MCF 10A (cell line): ENCODE measurements around the gene MAP3K9. TPM values are rescaled to one million over a fixed set of nuclear protein-coding genes. Genes with fewer than 3 reads are reported as not detected.
A peak's percentile ranks its signal among the peaks of the same experiment; 100 is the strongest.

Experiments
- BruUV-seq: library from RNA; stranded (reverse); fragments of 400-500 nt; replicated peaks from 2 replicates; lab custom pipeline; 2021; lab: Mats Ljungman, UMichigan
- CTCF ChIA-PET: fragments of 300-600 bp; sonication (Branson Sonifier 250); formaldehyde crosslinking; extraction: SDS; loops from one replicate; lab custom pipeline; 2021; ENCODE audit warnings: antibody characterized with exemption, inconsistent platforms; lab: Yijun Ruan, JAX
- POLR2A ChIA-PET: fragments of 300-600, 350-650 bp; sonication (Branson Sonifier 250); formaldehyde crosslinking; extraction: SDS; loops from one replicate; lab custom pipeline; 2020; ENCODE audit warnings: antibody characterized with exemption, inconsistent platforms; lab: Yijun Ruan, JAX
- DNase-seq: peaks from one replicate; pipeline ENCODE4 v3.0.0-alpha.2; 2018; ENCODE audit not compliant: unreplicated experiment
- H3K27ac Mint-ChIP-seq: one replicate; pipeline ENCODE4 v1.8.0; 2022; ENCODE audit warnings: mild to moderate bottlenecking, low read depth, mixed read lengths; ENCODE audit not compliant: unreplicated experiment
- H3K27me3 Mint-ChIP-seq: one replicate; pipeline ENCODE4 v1.8.0; 2022; ENCODE audit warnings: mixed read lengths; ENCODE audit not compliant: insufficient read depth, unreplicated experiment
- H3K36me3 Mint-ChIP-seq: one replicate; pipeline ENCODE4 v1.8.0; 2022; ENCODE audit warnings: mild to moderate bottlenecking, moderate library complexity, mixed read lengths; ENCODE audit not compliant: insufficient read depth, unreplicated experiment
- H3K4me1 Mint-ChIP-seq: one replicate; pipeline ENCODE4 v1.8.0; 2022; ENCODE audit warnings: mixed read lengths; ENCODE audit not compliant: insufficient read depth, unreplicated experiment
- H3K4me3 Mint-ChIP-seq: one replicate; pipeline ENCODE4 v1.8.0; 2022; ENCODE audit warnings: mild to moderate bottlenecking, moderate library complexity, mixed read lengths; ENCODE audit not compliant: unreplicated experiment
- H3K9me3 Mint-ChIP-seq: one replicate; pipeline ENCODE4 v1.8.0; 2022; ENCODE audit warnings: mixed read lengths; ENCODE audit not compliant: unreplicated experiment
- intact Hi-C: fragments of 100-400 bp; cut with micrococcal nuclease; formaldehyde crosslinking; loops from 2 replicates; pipeline ENCODE4 v1.14.1; 2022
- total RNA-seq: library from RNA; stranded (reverse); gene quantifications from 2 replicates; pipeline ENCODE4 v1.2.3, GENCODE V29; 2022
- TF ChIP-seq, protein P1 (sequence below): fragments of 200-600 bp; IDR thresholded peaks from one replicate; pipeline ENCODE4 v1.8.0; 2022; ENCODE audit warnings: antibody characterized with exemption, mild to moderate bottlenecking; ENCODE audit not compliant: unreplicated experiment

MAP3K9 gene
- total RNA-seq, 1 experiment from 2014 or later = 18.6 TPM

DNA sequence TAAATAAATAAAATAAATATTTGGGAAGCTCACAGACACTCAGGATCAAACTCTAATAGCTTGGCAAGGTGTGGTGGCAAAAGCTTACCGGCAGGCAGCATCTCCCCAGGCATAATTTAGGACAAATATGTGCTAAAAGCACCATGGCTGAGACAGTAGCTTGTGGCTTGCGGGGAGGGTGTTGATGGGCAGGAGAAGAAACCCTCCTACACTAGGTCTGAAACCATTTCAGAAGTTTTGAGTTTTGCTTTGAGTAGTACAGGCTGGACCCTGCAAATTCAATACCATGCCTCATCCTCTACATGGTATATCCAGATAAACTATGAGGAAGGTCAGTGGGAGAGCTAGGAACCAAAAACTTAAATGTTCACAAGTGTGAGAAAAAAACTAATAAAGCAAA is 33.1 kb downstream of the MAP3K9 start:
- CTCF ChIA-PET = interaction anchor here (1.9 kb wide), 1 partner anchor 41 kb away, joined by 7 read pairs; no protein-coding TSS in a partner anchor
- H3K36me3 Mint-ChIP-seq = peaks cover 4% of the 10 kb centered on the region

GRCh38 chr14:70773182-70773862 is 36.0 kb downstream of the MAP3K9 start:
- H3K27ac Mint-ChIP-seq = no peak overlapping the region
- H3K36me3 Mint-ChIP-seq = peaks cover 9% of the 10 kb centered on the region
- CTCF ChIA-PET = interaction anchor here (0.5 to 1.0 kb wide), 3 partner anchors 8 to 171 kb away, joined by 3 read pairs; no protein-coding TSS in a partner anchor
- POLR2A ChIA-PET = interaction anchor here (1.1 to 7.9 kb wide), 3 partner anchors 9 to 36 kb away, joined by 3 to 81 read pairs (median 58); partner anchors contain the start of gene MAP3K9
- TF ChIP-seq, protein P1, sequence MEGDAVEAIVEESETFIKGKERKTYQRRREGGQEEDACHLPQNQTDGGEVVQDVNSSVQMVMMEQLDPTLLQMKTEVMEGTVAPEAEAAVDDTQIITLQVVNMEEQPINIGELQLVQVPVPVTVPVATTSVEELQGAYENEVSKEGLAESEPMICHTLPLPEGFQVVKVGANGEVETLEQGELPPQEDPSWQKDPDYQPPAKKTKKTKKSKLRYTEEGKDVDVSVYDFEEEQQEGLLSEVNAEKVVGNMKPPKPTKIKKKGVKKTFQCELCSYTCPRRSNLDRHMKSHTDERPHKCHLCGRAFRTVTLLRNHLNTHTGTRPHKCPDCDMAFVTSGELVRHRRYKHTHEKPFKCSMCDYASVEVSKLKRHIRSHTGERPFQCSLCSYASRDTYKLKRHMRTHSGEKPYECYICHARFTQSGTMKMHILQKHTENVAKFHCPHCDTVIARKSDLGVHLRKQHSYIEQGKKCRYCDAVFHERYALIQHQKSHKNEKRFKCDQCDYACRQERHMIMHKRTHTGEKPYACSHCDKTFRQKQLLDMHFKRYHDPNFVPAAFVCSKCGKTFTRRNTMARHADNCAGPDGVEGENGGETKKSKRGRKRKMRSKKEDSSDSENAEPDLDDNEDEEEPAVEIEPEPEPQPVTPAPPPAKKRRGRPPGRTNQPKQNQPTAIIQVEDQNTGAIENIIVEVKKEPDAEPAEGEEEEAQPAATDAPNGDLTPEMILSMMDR = no peak
- BruUV-seq = no TSS peak
- H3K4me1 Mint-ChIP-seq = peaks cover 32% of the 10 kb centered on the region
- H3K9me3 Mint-ChIP-seq = no peaks in the 10 kb centered on the region
- no peaks in the 10 kb centered on the region for H3K27me3 Mint-ChIP-seq
- H3K4me3 Mint-ChIP-seq = no peak overlapping the region
- intact Hi-C loops = no loop called here
- DNase-seq = no peak

More for the DNA sequence above, 33.1 kb downstream of the MAP3K9 start:
- intact Hi-C loops = no loop called here
- H3K4me1 Mint-ChIP-seq = peaks cover 26% of the 10 kb centered on the region
- POLR2A ChIA-PET = interaction anchor here (0.6 to 1.6 kb wide), 3 partner anchors 20 to 97 kb away, joined by 3 to 7 read pairs (median 5); partner anchors contain the start of gene MAP3K9
- TF ChIP-seq, protein P1 = no peak
- H3K9me3 Mint-ChIP-seq = no peaks in the 10 kb centered on the region
- H3K27ac Mint-ChIP-seq = no peak overlapping the region
- no peak for DNase-seq
- BruUV-seq = no TSS peak
- H3K4me3 Mint-ChIP-seq = no peak overlapping the region
- no peaks in the 10 kb centered on the region for H3K27me3 Mint-ChIP-seq

- no peaks in the 10 kb centered on the region for H3K27me3 Mint-ChIP-seq
- CTCF ChIA-PET = interaction anchor here (0.7 to 1.2 kb wide), 2 partner anchors 57 to 148 kb away, joined by 3 read pairs; no protein-coding TSS in a partner anchor
- POLR2A ChIA-PET = interaction anchor here (0.6 to 7.9 kb wide), 5 partner anchors 10 to 1497 kb away, joined by 3 to 81 read pairs (median 58); partner anchors contain the start of gene MAP3K9
- peaks cover 32% of the 10 kb centered on the region for H3K4me1 Mint-ChIP-seq
- H3K9me3 Mint-ChIP-seq = no peaks in the 10 kb centered on the region
- intact Hi-C loops = no loop called here
- peak overlapping the region; percentile 76 for H3K27ac Mint-ChIP-seq
- TF ChIP-seq, protein P1 = no peak
- DNase-seq = peak; percentile 40
- H3K4me3 Mint-ChIP-seq = peak overlapping the region; percentile 20
- BruUV-seq = no TSS peak
- peaks cover 6% of the 10 kb centered on the region for H3K36me3 Mint-ChIP-seq
These were observed 37.5 kb downstream of the MAP3K9 start for GRCh38 chr14:70771781-70772212.

DNA sequence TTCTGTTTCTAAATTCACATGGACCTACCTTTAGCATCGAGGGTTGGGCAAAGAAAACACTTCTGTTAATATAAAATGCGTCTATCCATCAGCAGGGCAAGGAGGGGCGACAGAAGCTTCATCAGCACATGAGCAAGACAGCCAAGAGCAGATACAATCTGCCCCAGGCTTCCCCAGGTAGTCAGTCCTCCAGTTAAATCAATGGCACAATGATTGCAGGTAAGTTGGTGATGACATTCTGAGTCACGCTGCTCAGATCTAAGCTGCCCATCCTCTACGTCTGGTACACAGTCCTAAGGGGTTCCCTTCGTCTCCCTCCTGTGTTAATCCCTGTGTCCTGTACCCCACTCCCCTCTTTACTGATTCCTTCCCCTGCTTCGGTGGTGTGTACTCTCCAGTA is 38.8 kb downstream of the MAP3K9 start:
- intact Hi-C loops = no loop called here
- peak; percentile 82 for DNase-seq
- ChIA-PET POLR2A (interaction anchor here (0.9 to 7.9 kb wide), 4 partner anchors 11 to 39 kb away, joined by 3 to 81 read pairs (median 59); partner anchors contain the start of gene MAP3K9), CTCF (interaction anchor here (0.8 to 1.3 kb wide), 4 partner anchors 13 to 147 kb away, joined by 3 read pairs; no protein-coding TSS in a partner anchor)
- no peaks in the 10 kb centered on the region for H3K9me3 Mint-ChIP-seq
- BruUV-seq = no TSS peak
- TF ChIP-seq, protein P1 = no peak
- H3K27ac Mint-ChIP-seq = peak overlapping the region; percentile 76
- no peak overlapping the region for H3K4me3 Mint-ChIP-seq
- H3K4me1 Mint-ChIP-seq = peaks cover 32% of the 10 kb centered on the region
- H3K36me3 Mint-ChIP-seq = peaks cover 6% of the 10 kb centered on the region
- H3K27me3 Mint-ChIP-seq = no peaks in the 10 kb centered on the region
